Measurements from ENCODE around the gene CAVIN4.

DNA sequence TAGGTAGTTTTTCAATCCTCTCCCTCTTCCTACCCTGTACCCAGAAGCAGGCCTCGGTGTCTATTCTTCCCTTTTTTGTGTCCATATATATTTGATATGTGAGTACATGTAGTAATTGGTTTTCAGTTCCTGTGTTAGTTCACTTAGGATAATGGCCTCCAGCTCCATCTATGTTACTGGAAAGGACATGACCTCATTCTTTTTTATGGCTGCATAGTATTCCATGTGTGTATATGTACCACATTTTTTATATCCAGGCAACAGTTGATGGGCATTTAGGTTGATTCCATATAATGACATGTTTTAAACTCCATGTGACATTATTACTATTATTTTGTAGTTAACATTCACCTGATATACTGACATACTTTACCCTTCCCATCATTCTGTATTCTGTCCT is 49.1 kb downstream of the CAVIN4 start:
- no peak for TF ChIP-seq POLR2AphosphoS5 (IDR thresholded peaks at IDR 0.05; ENCODE audit: borderline replicate concordance, low read depth, low read length)
- TF ChIP-seq EZH2 (IDR thresholded peaks at IDR 0.05) = no peak
